Uterus (tissue), 4 donors: ENCODE data around the gene SART1. TPM values are rescaled to one million over a fixed set of nuclear protein-coding genes. Genes with fewer than 3 reads are reported as not detected.

Experiments used
- DNase-seq, 2 donors: peaks; one replicate each; pipeline ENCODE4 v3.0.0-alpha.2; 2019 to 2020
- H3K27ac ChIP-seq, 2 donors: fragments of 200-600 bp; sonication (generic); 1 replicate in 1 of 2; 2 replicates in 1 of 2; pipeline ENCODE4 v1.5.1; 2016 to 2018
- H3K27me3 ChIP-seq, 2 donors: fragments of 200-600 bp; sonication (generic); one replicate each; pipeline ENCODE4 v1.5.1; 2018 to 2019; ENCODE audit warnings: control low read depth in 1 of 2
- H3K36me3 ChIP-seq, 2 donors: fragments of 200-600 bp; sonication (generic); one replicate each; pipeline ENCODE4 v1.5.1; 2019; ENCODE audit warnings: control low read depth in 1 of 2
- H3K4me1 ChIP-seq, 2 donors: fragments of 200-600 bp; sonication (generic); one replicate each; pipeline ENCODE4 v1.5.1; 2018 to 2019; ENCODE audit warnings: control low read depth in 1 of 2
- H3K4me3 ChIP-seq, 2 donors: fragments of 200-600 bp; sonication (generic); 1 replicate in 1 of 2; 2 replicates in 1 of 2; pipeline ENCODE4 v1.5.1; 2018 to 2019; ENCODE audit warnings: mild to moderate bottlenecking in 1 of 2
- H3K9me3 ChIP-seq, 2 donors: fragments of 200-600 bp; sonication (generic); one replicate each; pipeline ENCODE4 v1.5.1; 2019; ENCODE audit warnings: control low read depth in 1 of 2
- CTCF ChIP-seq, 4 experiments: fragments of 200-600 bp in 2 of 4; fragments of 450-650 bp in 2 of 4; sonication (generic) in 2 of 4; IDR thresholded peaks; one replicate each; pipeline ENCODE4 v1.5.1; 2016 to 2019; ENCODE audit warnings: antibody characterized with exemption in 4 of 4, mild to moderate bottlenecking in 2 of 4, moderate library complexity in 1 of 4
- POLR2A ChIP-seq, 2 donors: fragments of 450-650 bp; IDR thresholded peaks; one replicate each; pipeline ENCODE4 v1.6.1; 2016; ENCODE audit warnings: antibody characterized with exemption in 2 of 2, mild to moderate bottlenecking in 1 of 2, moderate library complexity in 1 of 2
- intact Hi-C: fragments of 100-400 bp; cut with DNase I; formaldehyde crosslinking; loops from one replicate; pipeline ENCODE4 v1.15.1; 2023; ENCODE audit warnings: low total_unique reads
- total RNA-seq, 4 donors: library from RNA; depleted of rRNA in 3 of 4; stranded (reverse); fragments of >200 nt in 3 of 4; gene quantifications; one replicate each; pipeline versions ENCODE4 v1.1.0 to v1.2.4, GENCODE V29; 2014 to 2023
- donor health status: DM: yes; HTN: yes; CAD: no.

Gene SART1
- total RNA-seq, 4 donors from 2014 or later: 10.3 to 77.9 (median 30.5) TPM

- TF ChIP-seq CTCF (IDR thresholded peaks at IDR 0.05): no peak
- TF ChIP-seq POLR2A (IDR thresholded peaks at IDR 0.05): no peak
- intact Hi-C loops: no loop called here
- Histone ChIP-seq H3K27ac (no peak overlapping the region), H3K9me3 (no peaks in the 10 kb centered on the region), H3K27me3 (no peaks in the 10 kb centered on the region), H3K36me3 (no peaks in the 10 kb centered on the region), H3K4me3 (no peak overlapping the region), H3K4me1 (no peaks in the 10 kb centered on the region)
- no peak for DNase-seq
Measured at GRCh38 chr11:65977621-65978390, 16.3 kb downstream of the SART1 start.

GRCh38 chr11:65978391-65979238 lies 17.1 kb downstream of the SART1 start:
- no peak for TF ChIP-seq CTCF (IDR thresholded peaks at IDR 0.05)
- TF ChIP-seq POLR2A (IDR thresholded peaks at IDR 0.05): no peak
- H3K9me3 ChIP-seq: no peaks in the 10 kb centered on the region
- H3K4me1 ChIP-seq: no peaks in the 10 kb centered on the region
- no peak overlapping the region for H3K4me3 ChIP-seq
- no peaks in the 10 kb centered on the region for H3K36me3 ChIP-seq
- H3K27me3 ChIP-seq: no peaks in the 10 kb centered on the region
- no peak overlapping the region for H3K27ac ChIP-seq
- no peak for DNase-seq
- intact Hi-C loops: no loop called here

- intact Hi-C loops: no loop called here
- no peaks in the 10 kb centered on the region for H3K36me3 ChIP-seq
- H3K27me3 ChIP-seq: no peaks in the 10 kb centered on the region
- no peak overlapping the region for H3K27ac ChIP-seq
- TF ChIP-seq POLR2A (IDR thresholded peaks at IDR 0.05) (no peak), CTCF (IDR thresholded peaks at IDR 0.05) (no peak)
- no peak for DNase-seq
- no peaks in the 10 kb centered on the region for H3K4me1 ChIP-seq
- H3K4me3 ChIP-seq: no peak overlapping the region
- no peaks in the 10 kb centered on the region for H3K9me3 ChIP-seq
Measured at GRCh38 chr11:65979261-65979759, 17.8 kb downstream of the SART1 start.

GRCh38 chr11:65981101-65981740 lies 19.7 kb downstream of the SART1 start:
- Histone ChIP-seq H3K4me3 (no peak overlapping the region), H3K4me1 (no peaks in the 10 kb centered on the region), H3K9me3 (no peaks in the 10 kb centered on the region), H3K27me3 (no peaks in the 10 kb centered on the region), H3K27ac (no peak overlapping the region), H3K36me3 (no peaks in the 10 kb centered on the region)
- TF ChIP-seq POLR2A (IDR thresholded peaks at IDR 0.05) (no peak), CTCF (IDR thresholded peaks at IDR 0.05) (no peak)
- DNase-seq: no peak
- intact Hi-C loops: no loop called here
